Left colon (tissue), 2 donors: Measurements from ENCODE around the gene ADSS1. TPM values are rescaled to one million over a fixed set of nuclear protein-coding genes. Genes with fewer than 3 reads are reported as not detected.
A peak's percentile ranks its signal among the peaks of the same experiment; 100 is the strongest.

Experiments
- ATAC-seq: fragments of 200-7000 bp; cut with Tn5 transposase; one replicate; pipeline ENCODE4 v1.9.1; 2020; ENCODE audit warnings: mild to moderate bottlenecking, moderate library complexity
- DNase-seq, 2 donors: peaks; one replicate each; pipeline ENCODE4 v3.0.0-alpha.2; 2020
- intact Hi-C, 2 donors: fragments of 100-400 bp; cut with DNase I in 1 of 2; cut with micrococcal nuclease in 1 of 2; formaldehyde crosslinking; loops; one replicate each; pipeline versions ENCODE4 v1.11.2 to v1.14.0; 2022; cut with DNase I, micrococcal nuclease
- total RNA-seq, 2 donors: library from RNA; stranded (reverse); fragmentation: NEBNext Ultra II Directional; extraction: Animal tissue kit (Norgen Biotek cat#: 25700); gene quantifications; one replicate each; pipeline ENCODE4 v1.2.1, GENCODE V29; 2021
- donor health status: DM: no; HTN: no; CAD: no.
- donor health status: DM: yes; HTN: yes; CAD: no.

The ADSS1 gene
- total RNA-seq, 2 donors from 2014 or later, result 3.3 to 4.4 TPM

DNA sequence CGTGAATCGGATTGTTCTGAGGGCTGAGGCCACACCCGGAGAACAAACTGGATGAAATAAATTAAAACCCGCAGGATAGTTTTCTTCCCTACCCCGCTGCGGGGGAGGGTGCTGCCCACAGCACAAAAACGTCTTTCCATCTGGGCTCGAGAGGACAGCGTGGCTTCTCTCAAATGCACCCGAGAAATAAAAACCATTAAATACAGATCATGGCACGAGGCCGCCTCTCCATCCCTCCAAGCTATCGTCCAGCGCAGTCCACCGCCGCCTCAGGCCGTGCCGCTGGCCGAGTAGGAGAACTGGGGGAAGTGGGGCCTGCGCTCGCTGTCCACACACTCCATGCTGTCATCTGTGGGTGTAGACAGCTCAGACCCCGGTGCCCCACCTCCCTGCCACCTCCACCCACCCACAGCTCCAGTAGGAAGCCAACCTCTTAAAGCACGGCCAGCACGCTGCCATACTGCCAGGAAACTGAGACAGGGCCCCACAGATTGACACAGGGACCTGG is 46.1 kb downstream of the ADSS1 start:
- no peak for DNase-seq
- intact Hi-C loops, result no loop called here
- ATAC-seq, result no peak

DNA sequence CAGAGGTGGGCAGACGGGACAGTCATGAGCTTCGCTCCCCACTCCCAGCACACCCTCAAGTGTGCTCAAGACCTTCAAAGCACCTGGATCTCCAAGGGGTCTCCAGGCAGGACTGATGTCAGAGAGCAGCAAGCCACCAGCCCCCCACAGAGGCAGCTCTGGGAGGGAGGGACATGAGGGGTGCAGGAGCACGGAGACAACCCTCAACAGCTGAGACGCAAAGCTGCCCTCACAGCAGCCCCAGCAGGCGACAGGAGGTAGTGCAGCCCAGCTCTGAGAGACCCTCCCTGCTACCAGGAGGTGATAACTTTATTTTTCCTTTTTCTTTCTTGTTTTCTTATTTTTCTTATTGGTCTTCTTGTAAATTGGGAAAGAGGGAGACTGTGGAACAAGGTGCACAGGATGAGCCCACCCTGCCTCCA is 46.8 kb downstream of the ADSS1 start:
- intact Hi-C loops, result no loop called here
- ATAC-seq (no peak), DNase-seq (no peak)

DNA sequence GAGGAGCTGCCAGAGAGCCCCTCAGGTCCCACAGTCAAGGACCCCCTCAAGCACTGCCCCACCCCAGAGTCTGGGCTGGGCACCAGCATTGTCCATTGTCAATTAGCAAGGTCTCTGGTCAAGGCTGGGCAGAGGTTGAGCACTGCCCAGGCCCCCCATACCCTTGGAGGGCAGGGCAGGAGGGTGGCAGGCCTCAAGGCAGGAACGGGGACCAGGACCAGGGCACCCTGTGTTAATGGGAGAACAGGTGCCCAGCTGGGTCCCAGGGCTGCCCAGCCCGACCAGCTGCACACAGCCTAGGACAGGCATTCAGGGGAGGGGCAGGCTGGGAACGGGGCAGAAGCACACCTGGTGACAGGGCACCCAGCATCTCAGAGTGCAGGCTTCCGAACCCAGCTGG is 47.3 kb downstream of the ADSS1 start:
- intact Hi-C loops, result no loop called here
- no peak for ATAC-seq
- DNase-seq, result no peak

DNA sequence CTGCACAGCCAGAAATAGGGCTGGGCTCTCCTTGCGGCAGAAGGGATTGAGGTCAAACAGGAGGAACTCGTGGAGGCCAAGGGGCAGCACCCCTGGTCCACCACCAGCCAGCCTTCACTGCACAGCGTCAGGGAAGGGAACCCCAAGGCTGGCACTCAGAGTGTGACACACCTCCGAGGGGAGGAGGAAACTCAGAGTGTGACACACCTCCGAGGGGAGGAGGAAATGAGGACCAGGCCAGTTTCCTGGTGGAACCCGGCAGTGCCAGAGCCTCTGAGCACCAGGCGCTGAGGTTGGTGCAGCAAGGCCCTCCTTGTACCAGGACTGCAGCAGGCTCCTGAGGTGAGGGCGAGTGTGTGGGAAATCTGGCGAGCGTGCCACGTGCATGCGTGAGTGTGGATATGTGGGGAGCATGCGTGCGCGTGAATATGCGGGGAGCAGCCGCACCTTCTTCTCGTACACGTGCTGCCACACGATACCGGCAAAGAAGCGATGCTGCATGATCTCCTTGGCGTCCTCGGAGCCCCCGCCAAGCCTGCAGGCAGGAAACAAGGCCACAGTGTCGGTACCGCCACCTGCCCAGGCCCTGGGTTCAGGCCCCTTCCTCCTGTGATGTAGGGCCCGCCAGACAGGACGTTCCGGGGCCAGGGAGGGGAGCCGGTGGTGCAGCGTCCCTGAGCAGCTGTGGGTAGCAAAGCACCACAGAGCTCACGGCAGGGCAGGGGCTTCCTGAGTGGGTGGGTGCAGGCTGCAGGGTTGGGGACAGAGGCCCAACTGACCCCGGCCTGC is 48.1 kb downstream of the ADSS1 start:
- ATAC-seq (peak; percentile 43), DNase-seq (no peak)
- intact Hi-C loops, result no loop called here

DNA sequence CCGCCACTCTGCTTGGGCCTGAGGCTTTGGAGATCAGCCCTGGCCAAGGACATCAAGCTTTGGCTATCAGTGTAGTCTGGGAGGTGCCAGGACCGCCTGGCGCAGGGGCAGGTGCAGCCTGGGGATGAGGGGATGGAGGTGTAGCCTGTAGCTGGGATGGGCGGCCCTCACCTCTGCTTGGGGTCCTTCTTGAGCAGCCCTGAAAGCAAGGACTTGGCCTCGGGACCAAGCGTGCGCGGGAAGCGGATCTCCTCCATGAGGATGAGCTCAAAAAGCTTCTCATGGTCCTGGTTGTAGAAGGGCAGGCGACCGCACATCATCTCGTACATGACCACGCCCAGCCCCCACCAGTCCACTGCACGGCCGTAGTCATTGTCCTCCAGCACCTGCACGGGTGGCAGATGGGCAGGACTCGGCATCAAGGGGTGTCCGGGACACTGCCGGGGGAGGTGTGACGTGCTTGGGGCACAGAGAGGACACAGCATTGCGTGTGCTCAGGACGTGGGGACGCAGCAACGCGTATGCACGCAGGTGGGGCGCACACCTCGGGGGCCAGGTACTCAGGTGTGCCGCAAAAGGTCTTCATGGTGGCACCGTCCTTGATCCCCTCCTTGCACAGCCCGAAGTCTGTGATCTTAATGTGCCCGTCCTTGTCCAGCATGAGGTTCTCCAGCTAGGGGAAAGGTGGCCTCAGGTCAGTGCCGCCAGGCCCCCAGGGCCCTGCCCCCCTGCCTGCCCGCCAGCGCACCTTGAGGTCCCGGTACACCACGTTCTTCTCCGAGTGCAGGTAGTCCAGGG is 48.9 kb downstream of the ADSS1 start:
- DNase-seq, result no peak
- intact Hi-C loops, result no loop called here
- ATAC-seq, result no peak

DNA sequence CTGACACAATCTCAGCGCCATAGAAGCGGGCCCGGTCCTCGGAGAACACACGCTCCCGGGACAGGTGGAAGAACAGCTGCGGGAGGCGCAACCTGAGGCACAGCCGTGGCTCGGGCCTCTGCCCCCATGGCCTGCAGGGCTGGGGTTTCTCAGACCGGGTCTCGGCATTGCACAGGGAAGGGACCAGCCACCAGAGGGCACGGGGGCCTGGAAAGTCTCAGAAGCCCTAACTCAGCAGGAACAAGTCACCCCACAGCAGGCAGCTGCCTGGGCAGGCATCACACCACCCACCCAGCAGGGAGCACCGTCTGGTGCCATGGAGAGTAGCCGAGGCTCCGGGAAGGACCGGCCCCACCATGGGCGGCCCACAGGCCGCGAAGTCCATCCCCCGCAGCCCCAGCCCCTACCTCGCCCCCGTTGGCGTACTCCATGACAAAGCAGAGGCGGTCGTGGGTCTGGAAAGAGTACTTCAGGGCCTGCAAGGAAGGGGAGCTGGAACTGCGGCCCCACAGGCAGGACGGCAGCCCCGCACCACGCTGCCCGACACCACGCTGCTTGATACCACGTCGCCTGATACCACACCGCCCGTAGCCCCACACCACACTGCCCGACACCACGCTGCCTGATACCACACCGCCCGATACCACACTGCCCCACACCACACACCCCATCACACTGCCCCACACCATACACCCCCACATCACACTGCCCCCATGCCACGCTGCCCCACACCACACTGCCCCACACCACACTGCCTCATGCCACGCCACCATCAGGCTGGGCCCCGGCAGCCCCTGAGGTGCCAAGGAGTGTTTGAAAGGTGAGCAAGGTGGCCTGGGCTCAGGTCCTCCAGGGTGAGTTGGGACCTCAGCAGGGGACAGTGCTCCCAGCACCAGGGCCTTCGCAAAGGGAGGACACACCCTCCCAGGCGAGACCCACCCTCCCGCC is 49.8 kb downstream of the ADSS1 start:
- intact Hi-C loops, result no loop called here
- ATAC-seq (no peak), DNase-seq (no peak)

DNA sequence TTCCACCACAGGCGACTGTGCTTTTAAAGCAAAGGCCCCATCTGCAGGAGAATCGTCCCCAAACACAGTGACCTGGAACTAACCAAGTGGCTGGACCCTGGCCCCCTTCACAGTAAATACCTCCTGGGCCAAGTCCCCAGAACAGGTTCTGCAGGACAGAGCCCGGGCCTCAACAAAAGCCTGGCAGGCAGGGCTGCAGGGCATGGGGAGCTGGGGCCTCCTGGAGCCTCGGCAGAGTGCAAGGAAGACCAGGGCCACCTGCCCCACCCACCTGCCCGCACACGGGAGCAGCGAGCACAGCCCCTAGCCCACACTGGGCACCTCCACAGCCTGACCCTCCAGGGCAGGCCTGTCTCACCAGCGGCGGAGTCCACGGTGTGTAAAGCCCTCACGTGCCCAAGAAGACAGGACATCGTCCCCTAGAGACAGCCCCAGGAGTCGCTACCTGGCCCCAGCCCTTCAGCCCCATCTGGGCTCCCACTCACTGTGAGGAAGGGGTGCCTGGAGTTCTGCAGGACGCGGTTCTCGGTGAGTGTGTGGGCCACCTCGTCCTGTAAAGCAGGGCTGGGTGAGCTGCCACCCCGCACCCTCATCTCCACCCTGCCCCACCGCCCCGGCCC is 50.5 kb downstream of the ADSS1 start:
- DNase-seq (no peak), ATAC-seq (no peak)
- intact Hi-C loops, result no loop called here

DNA sequence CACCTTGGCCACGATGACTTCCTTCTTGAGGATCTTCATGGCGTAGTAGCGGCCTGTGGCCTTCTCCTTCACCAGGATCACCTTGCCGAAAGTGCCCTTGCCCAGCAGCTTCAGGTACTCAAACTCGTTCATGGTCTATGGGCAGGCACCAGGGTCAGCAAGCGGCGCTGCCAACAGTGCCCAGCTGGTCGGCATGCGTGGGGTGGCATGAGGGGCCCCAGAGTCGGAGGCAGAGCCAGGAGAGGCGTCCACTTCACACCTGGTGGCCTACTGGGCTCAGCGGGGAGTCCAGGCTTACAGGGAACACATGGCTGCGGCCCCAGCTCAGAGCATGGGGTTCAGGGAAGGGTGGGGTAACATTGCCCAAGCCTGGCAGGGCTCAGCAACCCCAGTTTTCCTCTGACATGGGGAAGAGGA is 51.1 kb downstream of the ADSS1 start:
- no peak for DNase-seq
- ATAC-seq, result no peak
- intact Hi-C loops, result no loop called here

DNA sequence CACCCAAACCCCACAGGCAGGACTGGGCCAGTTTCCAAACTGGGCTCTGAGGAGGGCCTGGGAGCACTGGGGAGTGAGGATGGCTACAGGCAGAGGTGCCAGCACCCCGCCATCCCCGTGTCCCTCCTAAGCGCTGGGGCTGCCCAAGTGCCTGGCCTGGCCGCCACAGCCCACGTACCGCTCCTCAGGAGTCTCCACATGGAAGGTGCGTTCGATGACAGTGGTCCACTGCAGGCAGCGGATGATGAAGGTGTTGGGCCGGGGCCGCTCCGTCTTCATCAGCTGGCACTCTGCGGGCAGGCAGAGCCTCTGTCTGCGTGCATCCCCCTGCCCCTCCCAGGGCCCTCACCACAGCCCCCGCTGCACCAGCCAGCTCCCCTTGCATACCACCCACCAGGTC is 52.5 kb downstream of the ADSS1 start:
- ATAC-seq (no peak), DNase-seq (no peak)
- intact Hi-C loops, result no loop called here

DNA sequence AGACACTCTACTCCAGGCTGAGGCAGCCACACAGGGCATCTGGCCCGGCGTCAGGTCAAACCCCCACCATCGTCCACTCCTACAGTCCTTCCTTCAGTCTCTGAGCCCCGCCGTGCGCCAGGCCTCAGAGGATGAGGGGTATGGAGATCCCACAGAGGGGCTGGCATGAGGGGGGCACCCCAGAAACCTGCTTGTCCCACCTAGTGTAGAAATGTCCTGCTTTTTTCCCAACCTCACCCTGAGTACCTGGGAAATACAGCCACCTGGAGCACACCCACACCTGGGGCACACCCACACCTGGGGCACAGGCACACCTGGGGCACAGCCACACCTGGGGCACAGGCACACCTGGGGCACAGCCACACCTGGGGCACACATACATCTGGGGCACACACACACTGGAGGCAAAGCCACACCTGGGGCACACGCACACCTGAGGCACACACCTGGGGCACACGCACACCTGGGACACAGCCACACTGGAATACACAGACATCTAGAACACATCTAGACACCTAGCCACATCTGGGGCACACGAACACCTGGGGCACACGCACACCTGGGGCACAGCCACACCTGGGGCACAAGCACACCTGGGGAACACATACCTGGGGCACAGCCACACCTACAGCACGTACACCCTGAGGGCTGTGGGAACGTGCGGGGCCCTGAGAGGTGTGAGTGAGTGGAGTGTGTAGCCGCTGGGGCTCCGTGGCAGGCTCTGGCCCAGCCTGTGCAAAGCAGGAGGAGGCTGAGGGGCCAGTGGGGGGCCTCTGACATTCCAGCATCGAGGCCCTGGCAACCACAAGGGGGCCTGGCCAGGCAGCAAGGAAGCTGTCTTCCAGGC is 53.2 kb downstream of the ADSS1 start:
- DNase-seq, result no peak
- intact Hi-C loops, result no loop called here
- ATAC-seq, result no peak

DNA sequence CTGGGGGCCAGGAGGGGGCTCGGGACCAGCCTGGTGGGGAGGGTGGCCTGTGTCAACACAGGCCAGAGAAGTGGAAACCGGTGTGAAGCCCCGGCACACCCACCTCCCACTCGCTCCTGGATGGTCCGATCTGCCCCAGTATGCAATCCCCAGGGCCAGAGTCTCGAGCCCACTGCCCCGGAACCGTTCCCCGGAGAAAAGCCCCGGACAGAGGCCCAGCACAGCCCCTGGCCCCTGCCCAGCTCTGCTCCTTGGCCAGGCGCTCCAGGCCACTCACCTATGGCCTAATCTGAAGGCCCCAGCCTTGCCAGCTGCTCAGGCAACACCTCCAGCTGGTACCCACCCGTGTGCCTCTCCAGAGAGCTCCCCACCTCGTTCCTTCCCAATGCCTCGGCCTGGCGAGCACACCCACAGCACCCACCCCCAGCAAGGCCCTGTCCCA is 53.8 kb downstream of the ADSS1 start:
- intact Hi-C loops, result no loop called here
- DNase-seq (no peak), ATAC-seq (no peak)

DNA sequence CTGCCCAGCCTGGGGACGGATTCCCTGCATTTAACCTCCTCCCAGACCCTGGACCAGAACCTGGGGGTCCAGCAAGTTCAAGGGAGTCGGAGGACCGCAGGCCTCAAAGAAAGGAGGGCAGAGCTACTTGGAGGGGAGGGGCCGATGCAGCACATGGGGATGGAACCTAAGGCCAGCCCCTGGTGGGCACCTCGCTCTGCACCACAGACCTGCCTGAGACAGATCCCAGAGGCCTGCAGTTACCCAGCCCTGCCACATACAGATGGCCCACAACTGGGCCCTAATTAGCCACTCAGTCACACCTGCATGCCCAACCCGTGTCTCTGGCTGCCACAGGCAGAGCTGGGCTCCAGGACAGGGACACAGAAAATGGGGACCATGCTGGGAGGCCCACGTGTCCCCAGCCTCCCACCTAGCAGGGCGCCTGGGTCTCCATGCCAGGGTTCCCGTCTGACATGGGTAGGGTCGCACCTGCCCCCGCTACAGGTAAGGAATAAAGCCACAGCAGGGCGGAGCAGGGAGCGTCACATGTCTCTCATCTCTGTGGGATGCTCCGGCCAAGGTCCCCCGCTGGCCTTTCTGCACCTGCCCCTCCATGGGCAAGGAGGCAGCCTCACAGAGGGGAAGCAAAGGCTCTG is 54.8 kb downstream of the ADSS1 start:
- intact Hi-C loops, result no loop called here
- ATAC-seq (no peak), DNase-seq (no peak)

DNA sequence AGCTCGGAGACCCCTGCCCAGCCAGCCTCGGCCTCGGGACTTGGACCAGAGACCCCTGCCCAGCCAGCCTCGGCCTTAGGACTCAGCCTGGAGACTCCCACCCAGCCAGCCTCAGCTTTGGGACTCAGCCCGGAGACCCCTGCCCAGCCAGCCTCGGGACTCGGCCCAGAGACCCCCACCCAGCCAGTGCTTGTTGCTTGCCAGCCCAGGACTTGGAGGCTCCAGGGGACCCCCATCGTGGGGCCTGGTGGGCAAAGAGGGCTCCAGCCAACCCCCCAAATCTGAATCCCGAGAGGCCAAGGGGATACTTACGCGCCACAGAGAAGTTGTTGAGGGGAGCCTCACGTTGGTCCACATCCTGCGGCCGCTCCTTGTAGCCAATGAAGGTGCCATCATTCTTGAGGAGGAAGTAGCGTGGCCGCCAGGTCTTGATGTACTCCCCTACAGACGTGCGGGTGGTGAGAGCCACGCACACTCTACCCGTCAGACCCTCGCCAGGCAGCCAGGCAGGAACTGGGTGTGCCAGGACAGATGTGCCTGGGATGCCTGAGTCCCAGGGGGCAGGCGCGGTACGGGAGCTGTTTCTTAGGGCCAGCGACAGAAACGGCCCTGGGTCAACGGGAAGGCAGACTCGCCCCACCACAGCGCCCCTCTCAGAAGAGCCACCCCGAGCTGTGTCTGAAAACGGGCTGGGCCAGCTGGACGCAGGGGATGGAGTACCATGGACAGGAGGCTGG is 55.9 kb downstream of the ADSS1 start:
- intact Hi-C loops, result no loop called here
- no peak for ATAC-seq

DNA sequence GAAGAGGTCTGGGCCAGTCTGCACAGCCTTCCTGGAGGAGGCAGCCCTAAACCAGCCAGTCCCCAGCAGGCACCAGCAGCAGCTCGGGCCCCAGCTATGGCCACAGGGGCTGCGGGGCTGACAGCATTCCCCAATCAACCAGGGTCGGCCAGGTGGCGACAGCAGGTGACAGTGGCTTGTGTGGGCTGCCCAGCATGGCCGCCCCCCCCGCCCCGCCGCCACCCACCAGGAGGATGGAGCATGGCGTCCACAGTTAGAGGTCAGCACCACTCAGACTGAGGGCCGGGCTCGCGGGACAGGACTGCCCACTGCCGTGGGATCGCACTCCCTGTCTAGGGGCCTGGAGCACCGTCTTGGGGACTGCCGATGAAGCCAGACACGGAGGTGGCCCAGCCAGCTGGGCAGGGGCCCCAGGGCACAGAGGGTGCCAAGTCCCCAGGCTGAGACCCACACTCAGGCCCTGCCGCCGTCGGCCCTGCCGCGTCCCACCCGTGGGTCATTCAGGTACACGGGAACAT is 56.5 kb downstream of the ADSS1 start:
- intact Hi-C loops, result no loop called here
- no peak for ATAC-seq
- DNase-seq, result no peak

More for the DNA sequence above, 55.9 kb downstream of the ADSS1 start:
- no peak for DNase-seq

DNA sequence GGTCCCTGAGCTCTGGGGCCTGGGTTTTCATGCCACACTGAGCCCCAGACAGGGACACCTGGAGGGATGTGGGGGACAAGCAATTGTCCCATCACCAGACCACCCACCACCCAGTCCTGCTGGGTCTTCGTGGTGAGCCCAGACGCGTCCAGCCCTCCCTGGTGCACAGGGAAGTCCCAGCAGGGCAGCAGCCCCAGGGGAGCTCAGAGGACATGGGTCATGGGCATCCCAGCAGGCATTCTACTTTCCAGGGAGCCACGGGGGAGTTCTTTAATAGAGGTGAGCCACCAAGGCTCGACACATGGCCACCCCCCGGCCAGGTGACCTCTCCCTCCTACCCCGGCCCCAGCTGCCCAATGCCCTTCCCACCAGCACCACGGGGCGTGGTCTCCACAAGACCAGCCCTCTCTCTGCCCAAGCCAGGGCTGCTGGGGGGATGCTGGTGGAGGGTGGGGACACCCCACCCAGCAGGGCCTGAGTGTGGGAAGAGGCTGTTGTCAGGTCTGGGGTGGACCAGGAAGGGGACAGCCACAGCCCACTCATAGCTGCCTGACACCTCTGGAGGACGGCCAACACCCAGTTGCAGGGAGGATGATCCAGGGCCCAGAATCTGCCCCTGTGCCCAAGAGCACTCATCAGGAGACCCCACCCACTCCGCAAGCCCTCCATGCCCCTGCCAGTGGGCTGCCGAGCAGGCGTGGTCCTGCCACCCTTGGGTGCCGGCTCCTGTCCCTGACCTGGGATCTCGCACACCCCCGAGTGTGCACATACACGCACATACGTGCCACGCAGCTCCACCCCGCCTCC is 57.4 kb downstream of the ADSS1 start:
- intact Hi-C loops, result no loop called here
- DNase-seq (no peak), ATAC-seq (no peak)
